ENCODE measurements around the gene HOXB1. TPM values are rescaled to one million over a fixed set of nuclear protein-coding genes. Genes with fewer than 3 reads are reported as not detected.
"Not testable (repeated sequence)": the region's sequence is repeated elsewhere in the genome, so short reads cannot be mapped to it uniquely, and the experiment has no call there.

Gene HOXB1
- polyA plus RNA-seq, 1 donor = not detected

DNA sequence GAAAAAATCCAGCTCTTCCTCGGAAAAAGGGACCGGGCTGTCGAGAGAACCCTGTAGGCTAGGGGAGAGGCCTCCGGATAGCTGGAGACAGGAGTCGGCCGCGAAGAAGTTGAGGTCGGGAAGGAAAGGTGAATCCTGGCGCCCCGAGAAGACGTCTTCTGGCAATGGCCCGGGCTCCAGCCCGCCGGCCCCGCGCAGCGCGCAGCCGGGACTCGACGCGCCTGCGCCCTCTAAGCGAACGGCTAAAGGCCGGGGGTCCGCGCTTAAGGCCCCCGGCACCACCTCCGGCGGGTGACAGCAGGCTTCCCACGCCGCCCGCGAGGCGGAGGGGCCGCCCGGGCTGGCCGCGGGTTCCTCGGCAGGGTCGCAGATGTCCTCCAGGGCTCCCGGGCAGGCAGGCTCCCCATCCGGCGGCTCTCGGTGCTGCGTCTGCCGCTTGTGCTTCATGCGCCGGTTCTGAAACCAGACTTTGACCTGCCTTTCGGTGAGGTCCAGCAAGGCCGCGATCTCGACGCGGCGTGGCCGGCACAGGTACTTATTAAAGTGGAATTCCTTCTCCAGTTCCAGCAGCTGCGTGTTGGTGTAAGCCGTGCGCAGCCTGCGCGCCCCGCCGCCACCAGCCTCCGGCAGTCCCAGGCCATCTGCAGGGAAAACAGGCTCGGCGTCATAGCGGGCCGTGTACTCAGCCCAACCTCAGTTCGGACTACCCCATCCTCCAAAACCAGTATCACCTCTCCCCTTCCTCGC is 12.5 kb upstream of the HOXB1 start:
- no peak for DNase-seq (ENCODE audit: low read depth)

DNA sequence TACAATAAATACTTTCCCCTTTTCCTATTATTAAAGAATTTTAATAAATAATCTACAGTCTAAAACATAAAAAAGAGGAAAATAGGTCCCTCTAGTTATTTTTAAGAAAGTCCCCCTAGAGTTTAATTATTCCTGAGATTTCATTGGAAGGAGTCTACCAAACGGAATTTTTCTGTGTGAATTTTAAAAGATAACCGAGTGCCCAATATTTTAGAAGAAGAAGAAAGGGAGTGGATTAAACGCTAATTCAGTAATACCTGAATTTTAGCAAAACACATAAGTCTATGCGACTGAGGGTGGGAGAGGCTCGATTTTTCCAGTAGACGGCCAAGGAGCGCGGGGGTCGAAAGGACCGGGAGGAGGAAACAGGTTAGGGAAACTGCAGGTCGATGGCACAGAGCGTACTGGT is 11.9 kb upstream of the HOXB1 start:
- no peak for DNase-seq (ENCODE audit: low read depth)

- DNase-seq (ENCODE audit: low read depth) = no peak
Observed at GRCh38 chr17:48542114-48542656, 11.4 kb upstream of the HOXB1 start.

- DNase-seq (ENCODE audit: low read depth) = no peak
Observed at GRCh38 chr17:48541577-48542113, 10.8 kb upstream of the HOXB1 start.

DNA sequence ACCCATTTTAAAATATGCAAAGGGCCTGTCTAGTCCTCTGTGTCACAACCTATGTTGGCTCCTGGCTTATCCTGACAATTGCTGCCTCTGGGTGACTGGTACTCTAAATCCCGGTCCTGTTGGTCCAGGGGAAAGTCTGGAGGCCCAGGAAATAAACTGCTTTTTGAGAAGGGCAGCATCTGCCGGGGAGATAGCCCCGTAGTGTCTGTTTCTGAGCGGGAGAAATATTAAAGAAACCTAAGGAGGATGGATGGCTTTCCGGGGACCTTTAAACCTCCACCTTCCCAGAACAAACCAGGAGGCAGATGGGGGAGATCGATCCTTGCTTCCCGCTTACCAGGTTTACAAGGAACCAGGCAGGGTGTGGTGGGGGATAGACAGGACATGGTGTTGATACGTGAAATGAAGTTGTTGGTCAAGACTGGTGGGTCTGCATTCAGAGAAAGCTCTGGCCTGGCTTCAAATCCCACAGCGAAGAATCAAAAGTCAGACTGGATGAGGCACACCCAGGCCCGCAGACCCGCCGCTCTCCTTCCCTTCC is 10.3 kb upstream of the HOXB1 start:
- no peak for DNase-seq (ENCODE audit: low read depth)

DNA sequence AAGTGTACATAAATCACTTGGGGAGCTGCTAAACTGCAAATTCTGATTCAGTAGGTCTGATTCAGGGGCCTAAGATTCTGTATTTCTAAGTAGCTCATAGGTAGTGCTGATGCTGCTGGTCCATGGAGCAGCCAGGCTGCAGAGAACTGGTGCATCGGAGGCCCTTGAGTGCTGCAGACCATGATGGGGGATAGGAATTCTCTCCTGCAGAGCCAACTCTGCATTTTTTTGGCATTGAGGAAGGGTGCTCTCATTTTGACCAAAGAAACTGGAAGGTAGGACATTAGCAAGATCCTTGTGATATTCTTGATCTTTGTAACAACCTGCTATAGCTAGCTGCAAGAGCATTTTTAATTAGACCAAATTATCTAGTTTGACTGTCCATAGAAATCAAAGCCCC is 9.4 kb upstream of the HOXB1 start:
- no peak for DNase-seq (ENCODE audit: low read depth)

- no peak for DNase-seq (ENCODE audit: low read depth)
Observed at GRCh38 chr17:48539177-48539576, 8.4 kb upstream of the HOXB1 start.

DNA sequence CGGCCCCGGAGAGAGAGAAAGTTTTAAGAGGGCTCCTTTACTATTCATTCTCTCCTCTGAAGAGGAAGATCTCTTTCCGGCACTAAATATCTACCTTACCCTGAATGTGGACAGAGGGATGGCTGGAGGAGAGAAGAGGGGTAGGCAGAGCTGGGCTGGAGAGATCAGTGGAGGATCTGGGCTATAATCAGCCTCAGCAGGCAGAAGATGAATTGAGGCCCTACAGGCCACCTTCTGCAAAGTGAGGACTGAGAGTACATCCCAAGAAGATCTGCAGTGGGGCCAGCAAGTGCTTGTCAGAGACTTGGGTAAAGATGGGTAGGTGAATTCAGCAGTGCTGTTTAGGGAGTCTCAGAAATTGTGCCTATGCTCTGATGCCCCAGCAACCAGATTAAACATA is 6.5 kb upstream of the HOXB1 start:
- DNase-seq (ENCODE audit: low read depth) = no peak

DNA sequence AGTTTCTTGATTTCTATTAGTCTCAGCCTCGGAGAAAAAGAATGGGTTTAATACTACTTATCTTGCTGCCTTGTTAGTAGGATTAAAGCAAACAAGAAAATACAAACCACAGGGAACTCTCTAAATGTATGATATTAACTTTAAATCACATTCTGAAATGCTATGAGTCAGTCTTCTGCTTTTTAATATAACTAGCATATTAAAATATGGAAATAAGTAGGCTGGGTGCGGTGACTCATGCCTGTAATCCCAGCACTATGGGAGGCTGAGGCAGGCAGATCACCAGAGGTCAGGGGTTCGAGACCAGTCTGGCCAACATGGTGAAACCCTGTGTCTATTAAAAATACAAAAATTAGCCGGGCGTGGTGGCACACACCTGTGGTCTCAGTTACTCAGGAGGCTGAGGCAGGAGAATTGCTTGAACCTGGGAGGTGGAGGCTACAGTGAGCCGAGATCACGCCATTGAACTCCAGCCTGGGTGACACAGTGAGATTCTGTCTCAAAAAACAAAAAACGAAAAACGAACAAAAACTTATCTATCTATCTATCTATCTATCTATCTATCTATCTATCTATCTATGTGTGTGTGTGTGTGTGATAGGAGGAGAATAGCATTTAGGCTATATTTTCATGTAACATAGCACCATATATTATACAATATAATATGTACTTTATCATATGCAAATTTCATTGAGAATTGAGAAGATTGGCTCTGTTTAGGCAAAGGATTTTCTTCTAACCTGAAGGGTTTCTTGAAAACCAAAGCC is 5.2 kb upstream of the HOXB1 start:
- DNase-seq (ENCODE audit: low read depth) = not testable (repeated sequence)

GRCh38 chr17:48532261-48532660 is 1.4 kb upstream of the HOXB1 start:
- DNase-seq (ENCODE audit: low read depth) = no peak

GRCh38 chr17:48530208-48530886 is 464 bp downstream of the HOXB1 start:
- no peak for DNase-seq (ENCODE audit: low read depth)

DNA sequence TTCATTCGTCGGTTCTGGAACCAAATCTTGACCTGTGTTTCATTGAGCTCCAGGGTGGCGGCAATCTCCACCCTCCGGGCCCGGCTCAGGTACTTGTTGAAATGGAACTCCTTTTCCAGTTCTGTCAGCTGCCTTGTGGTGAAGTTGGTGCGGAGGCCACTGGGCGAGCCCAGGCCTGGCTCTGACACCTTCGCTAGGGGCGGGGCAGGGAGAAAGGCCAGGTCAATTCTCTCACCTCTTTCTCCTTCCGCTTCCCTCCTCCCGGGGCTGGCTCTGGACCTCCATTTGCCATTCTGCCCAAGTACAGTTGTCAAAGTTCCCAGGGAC is 1.2 kb downstream of the HOXB1 start:
- DNase-seq (ENCODE audit: low read depth) = no peak

GRCh38 chr17:48528936-48529682 is 1.7 kb downstream of the HOXB1 start:
- DNase-seq (ENCODE audit: low read depth) = no peak

- no peak for DNase-seq (ENCODE audit: low read depth)
Observed at GRCh38 chr17:48528153-48528935, 2.5 kb downstream of the HOXB1 start.

GRCh38 chr17:48527547-48527932 is 3.3 kb downstream of the HOXB1 start:
- DNase-seq (ENCODE audit: low read depth) = no peak

GRCh38 chr17:48526608-48527546 is 3.9 kb downstream of the HOXB1 start:
- DNase-seq (ENCODE audit: low read depth) = no peak

GRCh38 chr17:48523010-48523409 is 7.8 kb downstream of the HOXB1 start:
- DNase-seq (ENCODE audit: low read depth) = no peak

- DNase-seq (ENCODE audit: low read depth) = no peak
Observed at GRCh38 chr17:48522031-48522653, 8.7 kb downstream of the HOXB1 start.

GRCh38 chr17:48520631-48521079 is 10.2 kb downstream of the HOXB1 start:
- DNase-seq (ENCODE audit: low read depth) = no peak
